Limb (tissue), 2 donors: ENCODE measurements around the gene DNM1L.

Source experiments
- DNase-seq, 2 donors: peaks; one replicate each; pipeline ENCODE4 v3.0.0-alpha.2; 2016; ENCODE audit errors: extremely low spot score in 2 of 2

The DNM1L gene

DNA sequence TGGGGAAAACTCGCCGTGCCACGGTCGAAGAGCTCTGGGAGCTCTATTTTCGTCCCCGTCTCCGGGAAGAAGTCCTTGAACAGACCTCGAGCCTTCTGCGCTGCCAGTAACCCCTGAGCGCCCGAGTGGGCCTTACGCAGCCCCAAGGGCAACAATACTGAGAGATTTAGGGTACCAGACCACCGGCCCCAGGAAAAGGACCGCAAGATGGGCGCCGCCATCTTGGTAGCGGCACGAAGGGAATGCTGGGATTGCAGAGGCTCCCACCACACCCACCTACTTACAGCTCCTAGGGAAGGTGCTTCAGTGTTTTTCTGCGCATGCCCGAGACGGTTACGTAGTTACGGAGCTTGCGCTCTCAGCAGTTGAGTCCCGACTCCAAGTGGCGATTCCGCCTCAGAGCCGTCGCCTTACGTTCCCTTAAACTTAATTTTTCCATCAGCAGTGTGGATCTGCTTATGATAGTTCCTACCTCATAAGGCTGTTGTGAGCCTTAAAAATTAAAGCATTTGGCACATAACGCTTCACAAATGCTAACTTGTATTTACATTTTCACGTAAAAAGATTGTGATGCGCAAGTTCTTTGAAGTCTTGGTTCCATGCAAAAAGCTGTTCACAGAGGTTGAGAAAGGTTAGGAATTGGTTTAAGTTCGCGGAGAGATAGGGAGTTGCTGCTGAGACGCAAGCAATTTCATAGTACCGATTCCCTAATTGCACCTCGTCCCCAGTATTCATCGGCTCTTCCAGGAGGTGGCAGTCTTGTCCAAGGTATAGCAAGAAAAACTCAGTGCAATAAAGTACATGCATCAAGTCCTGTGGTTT is 76.8 kb downstream of the DNM1L start, which contains the start of gene YARS2:
Gene YARS2, minus strand, starts transcription at position 244 of the 822 bp plus-strand sequence. Its CDS starts 23 bp downstream, at position 221.
- DNase-seq, result peak; percentile 90 to 97

DNA sequence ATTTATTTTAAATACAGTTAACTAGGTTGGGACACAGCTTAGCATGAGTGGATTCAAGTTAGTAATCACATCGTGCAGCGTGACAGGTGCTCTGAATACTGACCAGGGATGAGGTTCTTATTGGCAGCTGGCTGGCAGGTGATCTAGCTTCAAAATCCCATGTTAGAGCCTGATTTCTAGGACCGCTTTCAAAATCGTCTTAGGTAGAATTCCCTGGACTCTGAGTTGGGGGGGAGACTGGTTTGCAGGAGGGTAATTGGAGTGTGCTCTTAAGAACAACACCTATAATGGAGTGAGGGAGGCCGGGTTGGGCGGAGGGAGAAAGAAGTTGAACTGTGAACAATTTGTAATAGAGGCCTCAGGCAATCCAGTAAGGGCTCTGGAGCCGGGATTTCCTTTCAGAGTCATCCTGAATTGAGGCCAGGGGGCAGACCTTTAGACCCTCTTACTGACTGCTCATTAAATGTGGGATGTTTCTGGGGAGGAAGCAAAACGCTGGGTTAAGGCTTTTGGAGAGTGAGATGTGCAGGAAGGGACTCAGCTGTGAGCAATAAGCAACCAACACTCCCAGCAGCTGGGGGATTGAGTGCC is 77.5 kb downstream of the DNM1L start:
- peak in 1 of 2 donors; percentile 3 for DNase-seq

DNA sequence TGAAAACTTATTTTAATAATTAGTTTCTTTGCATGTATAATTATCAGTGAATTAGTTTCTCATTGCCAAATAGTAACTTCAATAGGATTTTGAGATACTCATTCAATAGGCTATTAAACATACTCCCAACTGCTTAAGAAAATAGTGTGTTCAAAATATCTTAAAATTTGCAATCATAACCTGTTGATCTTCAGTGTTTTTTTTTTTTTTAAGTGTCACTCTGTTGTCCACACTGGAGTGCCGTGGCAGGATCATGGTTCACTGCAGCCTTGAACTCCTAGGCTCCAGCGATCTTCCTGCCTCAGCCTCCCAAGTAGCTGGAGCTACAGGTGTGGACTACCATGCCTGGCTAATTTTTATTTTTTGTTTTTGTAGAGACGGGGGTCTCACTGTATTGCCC is 78.1 kb downstream of the DNM1L start:
- DNase-seq, result no peak

DNA sequence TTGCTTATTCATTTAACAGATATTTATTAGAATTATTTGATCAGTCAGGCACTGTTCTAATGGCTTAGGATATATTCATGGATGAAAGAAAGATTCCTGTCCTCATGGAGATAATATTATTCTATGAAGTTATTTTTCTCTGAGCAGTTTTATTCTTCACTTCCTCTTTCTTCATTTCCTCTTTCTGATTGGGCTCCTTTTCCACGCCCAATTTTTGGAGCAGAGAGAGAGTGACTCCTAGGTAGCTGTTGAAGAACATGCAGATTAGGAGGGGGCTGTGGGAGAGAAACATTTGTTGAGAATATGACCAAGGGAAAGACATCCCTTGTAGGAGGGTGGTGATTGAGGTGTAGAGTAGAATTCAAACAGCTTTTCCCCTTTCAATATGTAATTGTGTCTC is 82.6 kb downstream of the DNM1L start:
- no peak for DNase-seq

DNA sequence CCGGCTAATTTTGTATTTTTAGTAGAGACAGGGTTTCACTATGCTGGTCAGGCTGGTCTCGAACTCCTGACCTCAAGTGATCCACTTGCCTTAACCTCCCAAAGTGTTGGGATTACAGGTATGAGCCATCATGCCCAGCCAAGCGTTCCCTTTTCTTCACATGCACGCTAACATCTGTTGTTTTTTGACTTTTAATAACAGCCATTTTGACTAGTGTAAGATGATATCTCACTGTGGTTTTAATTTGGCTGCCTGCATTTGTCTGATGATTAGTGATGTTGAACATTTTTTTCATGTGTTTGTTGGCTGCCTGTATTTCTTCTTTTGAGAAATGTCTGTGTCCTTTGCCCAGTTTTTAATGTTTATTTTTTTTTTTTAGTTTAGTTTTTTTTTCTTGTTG is 86.8 kb downstream of the DNM1L start:
- no peak for DNase-seq

DNA sequence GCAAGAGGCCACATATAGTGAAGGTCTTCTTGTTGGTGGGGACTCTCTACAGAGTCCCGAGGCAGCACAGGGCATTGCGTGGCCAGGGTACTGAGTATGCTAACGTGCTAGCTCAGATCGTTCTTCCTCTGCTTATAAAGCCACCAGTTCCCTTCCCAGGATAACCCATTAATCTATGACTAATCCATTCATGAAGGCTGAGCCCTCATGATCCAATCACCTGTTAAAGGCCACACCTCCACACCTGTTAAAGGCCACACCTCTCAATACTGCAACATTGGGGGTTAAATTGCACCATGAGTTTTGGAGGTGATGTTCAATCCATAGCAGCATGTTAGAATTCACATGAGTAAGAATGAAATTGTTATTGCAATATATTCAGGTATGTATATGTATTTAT is 89.4 kb downstream of the DNM1L start:
- no peak for DNase-seq

DNA sequence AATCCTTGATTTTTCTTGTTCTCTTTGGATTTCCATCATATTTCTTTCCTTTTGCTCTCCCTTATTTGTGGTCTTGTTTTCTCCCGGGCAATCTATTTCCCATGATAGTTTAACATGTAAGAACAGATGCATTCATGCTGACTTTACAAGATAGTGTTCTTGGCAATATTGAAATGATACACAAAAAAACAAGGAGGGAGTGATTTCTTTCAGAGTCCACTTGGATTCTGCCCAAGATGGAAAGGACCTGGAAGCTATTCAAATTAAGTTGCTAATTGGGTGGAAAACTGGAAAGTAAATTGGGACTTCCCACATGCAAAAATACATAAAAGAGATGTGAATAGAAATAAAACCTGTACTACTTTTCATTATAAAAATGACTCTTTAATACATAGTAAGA is 91.0 kb downstream of the DNM1L start:
- no peak for DNase-seq

DNA sequence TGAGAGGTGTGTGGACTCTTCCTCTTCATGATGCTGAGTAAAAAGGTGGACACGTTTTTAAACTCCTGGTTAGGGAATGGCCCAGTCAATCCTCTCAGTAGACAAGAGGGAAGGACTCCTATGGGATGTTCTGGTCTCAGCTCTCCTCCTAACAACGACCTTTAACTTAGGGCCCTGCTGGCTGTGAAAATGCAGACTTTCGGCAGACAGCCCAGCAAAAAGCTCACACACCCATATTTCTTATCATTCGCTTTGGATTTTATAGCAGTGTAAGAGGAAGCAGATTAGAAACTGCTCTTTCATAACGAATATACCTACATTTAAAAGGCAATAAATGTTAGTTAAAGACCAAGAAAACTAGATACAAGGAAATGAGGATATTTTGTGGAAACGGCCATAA is 94.6 kb downstream of the DNM1L start:
- no peak for DNase-seq

DNA sequence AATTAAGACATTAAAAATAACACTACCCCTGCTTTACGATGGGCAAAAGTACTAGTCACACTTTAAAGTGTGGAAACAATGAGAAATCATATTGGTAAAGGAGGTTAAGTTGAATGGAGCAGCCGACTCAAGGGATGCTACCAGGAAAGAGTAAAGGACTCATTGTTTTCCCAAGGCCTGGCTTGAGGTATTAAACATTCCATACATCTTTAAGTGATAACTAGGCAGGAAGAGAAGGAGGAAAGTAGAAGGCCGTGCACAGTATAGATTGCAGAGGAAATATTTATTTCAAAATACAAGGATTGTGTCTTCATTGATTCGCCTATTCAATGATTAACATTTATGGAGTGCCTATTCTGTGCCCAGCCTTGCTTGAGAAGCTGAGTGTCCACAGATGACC is 97.2 kb downstream of the DNM1L start:
- no peak for DNase-seq

DNA sequence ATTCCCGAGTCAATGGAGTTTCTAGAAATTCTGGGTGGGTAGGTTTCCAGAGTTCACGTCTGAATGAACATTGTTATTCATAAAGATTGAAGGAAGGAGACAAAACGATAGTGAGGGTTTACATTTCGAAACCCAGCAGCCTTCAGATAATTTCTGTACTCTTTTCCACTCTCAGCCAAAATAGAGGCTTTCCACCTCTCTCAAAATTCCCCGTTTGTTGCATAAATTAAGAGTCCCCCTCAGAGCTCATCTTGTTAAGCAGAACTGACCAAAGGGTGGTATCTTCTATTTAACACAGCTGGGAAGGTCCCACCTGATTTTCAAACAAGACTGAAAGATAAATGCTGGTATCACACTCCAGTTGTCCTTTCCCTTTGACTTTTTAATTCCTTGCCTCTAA is 98.1 kb downstream of the DNM1L start:
- no peak for DNase-seq

DNA sequence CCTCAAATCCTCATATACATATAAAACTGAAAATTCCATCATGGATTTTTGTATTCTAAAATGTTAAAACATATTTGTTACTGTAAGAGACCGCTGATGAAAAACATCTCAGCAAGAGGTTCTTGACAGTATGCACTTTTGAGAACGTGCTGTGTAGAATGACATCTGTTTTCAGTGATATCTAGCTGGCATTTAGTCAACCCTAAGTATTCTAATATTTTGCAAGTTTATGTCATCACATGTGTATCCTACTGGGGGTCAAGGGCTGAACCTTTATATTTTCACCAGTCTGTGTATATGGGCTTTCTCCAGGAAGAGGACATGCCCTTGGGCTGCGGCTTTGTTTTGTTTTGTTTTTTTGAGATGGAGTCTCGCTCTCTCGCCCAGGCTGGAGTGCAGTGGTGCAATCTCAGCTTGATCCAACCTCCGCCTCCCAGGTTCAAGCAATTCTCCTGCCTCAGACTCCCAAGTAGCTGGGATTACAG is 98.6 kb downstream of the DNM1L start:
- DNase-seq, result no peak

DNA sequence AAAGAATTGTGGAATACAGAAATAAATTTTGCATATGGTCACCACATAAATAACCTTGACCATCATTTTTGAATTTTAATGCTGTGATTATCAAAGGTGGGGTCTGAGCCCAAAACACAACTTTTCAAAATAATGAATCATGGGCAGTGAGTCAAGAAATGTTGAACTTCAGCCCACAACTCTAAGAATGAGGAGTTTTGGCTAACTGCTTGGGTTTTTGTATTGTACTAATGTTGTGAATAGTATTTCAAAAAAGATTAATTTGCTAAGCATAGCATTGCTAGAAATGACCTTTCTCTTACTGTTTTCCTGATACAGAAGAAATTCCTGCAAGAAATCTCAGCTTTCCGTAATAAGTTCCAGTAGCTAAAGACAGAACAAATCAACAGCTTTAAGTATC is 101.0 kb downstream of the DNM1L start:
- DNase-seq, result no peak

DNA sequence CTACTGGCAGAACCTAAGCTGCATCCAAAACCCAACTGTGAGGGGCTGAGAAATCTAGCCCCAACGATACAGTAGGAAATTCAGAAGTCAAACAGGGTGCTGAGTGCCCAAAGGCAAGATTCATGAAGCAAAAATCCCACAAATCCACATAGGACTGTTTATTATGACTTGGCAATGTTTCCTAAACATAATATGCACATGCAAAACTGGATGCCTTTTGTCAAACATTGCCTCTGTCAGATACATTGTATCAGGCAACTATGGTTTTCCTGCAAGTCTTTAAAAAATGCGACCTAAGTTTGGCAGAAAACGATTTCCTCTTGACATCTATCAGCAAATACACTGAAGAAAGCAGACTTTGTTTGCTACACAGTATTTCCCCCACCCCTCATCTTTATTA is 103.9 kb downstream of the DNM1L start:
- DNase-seq, result no peak

DNA sequence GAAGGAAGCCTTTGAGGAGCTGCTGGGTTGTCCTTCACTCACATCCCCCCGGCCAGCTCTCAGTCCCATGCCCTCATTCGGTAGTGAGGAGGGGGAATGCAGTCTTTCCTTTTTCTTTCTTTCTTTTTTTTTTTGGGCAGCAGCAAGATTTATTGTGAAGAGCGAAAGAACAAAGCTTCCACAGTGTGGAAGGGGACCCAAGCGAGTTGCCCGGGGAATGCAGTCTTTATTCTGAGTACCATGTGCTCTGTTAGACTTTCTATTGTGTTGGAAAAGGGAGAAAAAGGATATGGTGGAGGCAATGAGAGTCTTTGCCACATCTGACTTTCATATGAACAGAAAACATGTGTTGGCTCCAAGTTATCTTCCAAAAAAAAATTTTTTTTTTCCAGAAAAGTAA is 106.5 kb downstream of the DNM1L start:
- no peak for DNase-seq

DNA sequence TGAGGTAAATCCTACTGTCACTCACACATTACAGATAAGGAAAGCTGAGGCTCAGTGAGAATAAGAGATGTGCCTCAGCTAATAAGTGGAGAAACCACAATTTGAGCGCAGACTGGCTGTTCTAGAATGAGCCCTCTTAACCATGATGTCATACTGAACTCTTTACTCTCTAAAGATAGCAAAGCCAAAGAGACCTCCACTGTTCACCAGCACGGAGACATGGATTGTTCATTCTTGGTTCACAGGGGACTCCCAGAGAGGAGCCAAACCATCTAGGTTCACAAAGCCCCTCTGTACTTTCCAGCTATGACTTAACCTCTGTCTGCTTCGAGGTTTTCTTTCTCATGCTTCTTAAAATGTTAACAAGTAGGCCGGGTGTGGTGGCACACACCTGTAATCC is 109.3 kb downstream of the DNM1L start:
- no peak for DNase-seq

DNA sequence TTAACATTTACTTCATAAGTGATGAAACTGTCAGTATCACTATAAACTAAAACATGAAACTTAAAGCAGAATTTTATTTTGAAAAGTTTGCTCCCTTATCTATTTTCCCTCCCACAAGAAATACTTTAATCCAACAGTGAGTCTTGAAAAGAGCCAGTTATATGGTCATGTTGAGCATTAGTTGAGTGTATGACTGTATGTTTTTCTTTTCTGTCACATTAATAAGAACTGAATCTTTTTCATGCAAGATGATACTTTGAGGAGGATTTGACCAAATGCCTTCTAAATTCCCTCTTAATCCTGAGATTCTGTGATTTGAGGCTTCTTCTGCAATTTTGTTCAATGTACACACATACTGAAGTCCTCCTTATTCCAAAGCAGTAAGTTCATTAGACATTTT is 110.3 kb downstream of the DNM1L start:
- no peak for DNase-seq

DNA sequence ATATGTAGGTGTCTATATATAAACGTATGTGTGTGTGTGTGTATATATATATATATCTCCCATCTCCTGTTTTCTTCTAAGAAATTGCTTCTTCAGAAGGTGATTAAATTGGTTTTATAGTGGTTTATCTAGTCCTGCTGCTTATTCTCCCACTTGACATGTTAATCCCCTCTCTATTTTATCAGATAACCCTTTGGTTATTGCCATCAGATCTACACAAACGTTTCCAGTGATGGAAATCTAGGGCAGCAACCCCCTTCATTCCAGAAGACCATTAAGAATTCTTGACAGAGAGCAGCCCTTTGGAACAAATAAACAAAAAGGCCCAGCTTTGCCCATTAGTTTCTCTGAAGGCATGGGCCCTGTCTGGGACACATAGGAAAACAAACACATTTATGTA is 110.8 kb downstream of the DNM1L start:
- DNase-seq, result no peak

DNA sequence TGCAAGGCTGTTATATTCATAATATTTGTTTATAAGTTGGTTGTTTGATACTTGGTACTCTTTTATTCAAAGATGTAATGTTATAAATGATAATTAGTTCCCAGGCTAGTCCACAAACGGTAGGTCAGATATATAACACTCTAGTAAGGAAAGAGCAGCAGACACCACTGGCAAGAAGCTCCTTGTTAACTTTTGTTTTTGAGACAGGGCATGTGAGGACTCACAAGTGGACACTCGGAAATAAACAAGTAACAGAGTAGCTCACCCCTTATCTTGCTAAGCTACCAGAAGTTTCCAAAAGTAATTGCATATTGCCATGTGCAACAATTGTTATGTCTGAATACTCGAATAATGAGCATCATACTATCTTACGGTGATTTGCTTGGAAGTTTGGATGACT is 115.2 kb downstream of the DNM1L start:
- no peak for DNase-seq
